Measurements from ENCODE around the gene GDF11. TPM values are rescaled to one million over a fixed set of nuclear protein-coding genes. Genes with fewer than 3 reads are reported as not detected.

GDF11 gene
- total RNA-seq, 1 experiment from 2014 or later = 31.8 TPM

- H3K56ac ChIP-seq (ENCODE audit: insufficient read length, low read depth, low read length) = no peak overlapping the region
These were observed 9.8 kb upstream of the GDF11 start for GRCh38 chr12:55733021-55733555.

More at GRCh38 chr12:55733021-55733555, 9.8 kb upstream of the GDF11 start:
- Histone ChIP-seq H4K91ac (ENCODE audit: insufficient read length, low read depth, low read length) (no peak overlapping the region), H2BK15ac (ENCODE audit: low read depth, low read length) (no peak overlapping the region), H3K27ac (ENCODE audit: insufficient read length, low read depth, low read length) (no peak overlapping the region), H2AK5ac (ENCODE audit: insufficient read length, low read length) (no peak overlapping the region), H3K27me3 (ENCODE audit: insufficient read depth, low read length) (no peaks in the 10 kb centered on the region), H2AFZ (ENCODE audit: low read length) (no peak overlapping the region), H3K14ac (ENCODE audit: insufficient read depth, low read length) (no peak overlapping the region), H4K20me1 (ENCODE audit: control insufficient read depth, insufficient read depth, insufficient read length) (peaks cover 2% of the 10 kb centered on the region), H4K8ac (replicated peaks; ENCODE audit: insufficient read length, low read depth, low read length) (no peak overlapping the region), H3K18ac (ENCODE audit: insufficient read length, low read depth, low read length) (no peak overlapping the region), H2BK20ac (ENCODE audit: low read depth, low read length, poor library complexity, severe bottlenecking) (no peak overlapping the region), H3K23ac (ENCODE audit: insufficient read length, low read depth, low read length) (no peak overlapping the region), H2BK5ac (ENCODE audit: insufficient read length, low read length) (no peak overlapping the region), H2BK12ac (ENCODE audit: insufficient read length, low read depth, low read length) (no peak overlapping the region), H4K5ac (ENCODE audit: insufficient read length, low read depth, low read length) (no peak overlapping the region), H3T11ph (ENCODE audit: low read length) (no peak overlapping the region), H3K23me2 (ENCODE audit: insufficient read length, low read depth, low read length, poor library complexity, severe bottlenecking) (peaks cover 12% of the 10 kb centered on the region), H3K4me1 (ENCODE audit: insufficient read depth, low read length) (no peaks in the 10 kb centered on the region; the same call in 1 of the 2 replicates), H3K79me1 (ENCODE audit: insufficient read depth, low read depth, low read length, poor library complexity, severe bottlenecking) (no peaks in the 10 kb centered on the region), H2BK120ac (ENCODE audit: low read depth, low read length, poor library complexity, severe bottlenecking) (no peak overlapping the region), H3K79me2 (ENCODE audit: insufficient read depth, low read length) (no peaks in the 10 kb centered on the region; the same call in 1 of the 2 replicates), H3K4ac (ENCODE audit: low read depth, low read length) (no peak overlapping the region), H3K4me2 (ENCODE audit: insufficient read depth, insufficient read length, low read length) (no peak overlapping the region), H3K9ac (ENCODE audit: extremely low read depth, insufficient read length, low read length) (no peak overlapping the region), H3K9me3 (ENCODE audit: control insufficient read depth, low read depth, low read length) (no peaks in the 10 kb centered on the region)
- DNase-seq = no peak
- H3K4me3 Mint-ChIP-seq = no peak overlapping the region
- no peaks in the 10 kb centered on the region; a peak in 1 of 7 replicates for H3K36me3 Mint-ChIP-seq (ENCODE audit: insufficient read depth in 1 of 3, low read depth in 3 of 3)
- H3K27ac Mint-ChIP-seq = no peak overlapping the region
- TF ChIP-seq, protein P1, sequence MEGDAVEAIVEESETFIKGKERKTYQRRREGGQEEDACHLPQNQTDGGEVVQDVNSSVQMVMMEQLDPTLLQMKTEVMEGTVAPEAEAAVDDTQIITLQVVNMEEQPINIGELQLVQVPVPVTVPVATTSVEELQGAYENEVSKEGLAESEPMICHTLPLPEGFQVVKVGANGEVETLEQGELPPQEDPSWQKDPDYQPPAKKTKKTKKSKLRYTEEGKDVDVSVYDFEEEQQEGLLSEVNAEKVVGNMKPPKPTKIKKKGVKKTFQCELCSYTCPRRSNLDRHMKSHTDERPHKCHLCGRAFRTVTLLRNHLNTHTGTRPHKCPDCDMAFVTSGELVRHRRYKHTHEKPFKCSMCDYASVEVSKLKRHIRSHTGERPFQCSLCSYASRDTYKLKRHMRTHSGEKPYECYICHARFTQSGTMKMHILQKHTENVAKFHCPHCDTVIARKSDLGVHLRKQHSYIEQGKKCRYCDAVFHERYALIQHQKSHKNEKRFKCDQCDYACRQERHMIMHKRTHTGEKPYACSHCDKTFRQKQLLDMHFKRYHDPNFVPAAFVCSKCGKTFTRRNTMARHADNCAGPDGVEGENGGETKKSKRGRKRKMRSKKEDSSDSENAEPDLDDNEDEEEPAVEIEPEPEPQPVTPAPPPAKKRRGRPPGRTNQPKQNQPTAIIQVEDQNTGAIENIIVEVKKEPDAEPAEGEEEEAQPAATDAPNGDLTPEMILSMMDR (conservative IDR thresholded peaks at IDR 0.05) = no peak
- peaks cover 31 to 37% of the 10 kb centered on the region in 2 experiments for H3K4me1 Mint-ChIP-seq
- WGBS (ENCODE audit: extremely low coverage, insufficient read length, low lambda C conversion rate) = no CpG with 5 or more reads among the region's 14 CpGs
- H3K27me3 Mint-ChIP-seq (ENCODE audit: low read depth) = no peaks in the 10 kb centered on the region; the same call in 1 of the 2 replicates
- H3K9me3 Mint-ChIP-seq = no peaks in the 10 kb centered on the region; a peak in 1 of 5 replicates
